CD4-positive, alpha-beta T cell (primary cell): ENCODE data around the gene CLEC14A. TPM values are rescaled to one million over a fixed set of nuclear protein-coding genes. Genes with fewer than 3 reads are reported as not detected.

Experiments used
- ATAC-seq: fragments of 200-7000 bp; cut with Tn5 transposase; one replicate; pipeline ENCODE4 v1.10.0; 2022; ENCODE audit warnings: mild to moderate bottlenecking; ENCODE audit not compliant: poor library complexity
- CTCF ChIA-PET: fragments of 350-600 bp; sonication (Branson Sonifier 250); formaldehyde crosslinking; loops from one replicate; lab custom pipeline; 2021; ENCODE audit warnings: antibody characterized with exemption, inconsistent platforms; lab: Charles Lee
- POLR2A ChIA-PET: fragments of 350-600 bp; sonication (Branson Sonifier 250); formaldehyde crosslinking; loops from one replicate; lab custom pipeline; 2021; ENCODE audit warnings: antibody characterized with exemption, inconsistent platforms; lab: Charles Lee
- DNase-seq, 14 experiments: peaks; one replicate each; pipeline ENCODE4 v3.0.0-alpha.2; 2013 to 2020; ENCODE audit warnings: mixed read lengths in 2 of 14
- H3K27ac ChIP-seq, 2 donors: one replicate each; pipeline versions ENCODE4 v1.5.1 to v1.7.0; 2013; ENCODE audit warnings: low read length in 2 of 2, low read depth in 1 of 2, mild to moderate bottlenecking in 1 of 2
- H3K27me3 ChIP-seq, 2 experiments: 1 replicate in 1 of 2; 2 replicates in 1 of 2; pipeline versions ENCODE4 v1.6.1 to v1.7.0; 2013; ENCODE audit warnings: low read length in 2 of 2, control low read depth in 1 of 2, mild to moderate bottlenecking in 1 of 2, moderate library complexity in 1 of 2; ENCODE audit not compliant: insufficient read depth in 2 of 2, control insufficient read depth in 1 of 2
- H3K36me3 ChIP-seq: one replicate; pipeline ENCODE4 v1.6.1; 2013; ENCODE audit warnings: low read length, control low read depth; ENCODE audit not compliant: insufficient read depth
- H3K4me1 ChIP-seq: one replicate; pipeline ENCODE4 v1.6.1; 2013; ENCODE audit warnings: low read length, control low read depth; ENCODE audit not compliant: insufficient read depth
- H3K4me3 ChIP-seq: one replicate; pipeline ENCODE4 v1.5.1; 2013; ENCODE audit warnings: mild to moderate bottlenecking, low read length, moderate library complexity
- H3K9me3 ChIP-seq, 2 experiments: 1 replicate in 1 of 2; 2 replicates in 1 of 2; pipeline versions ENCODE4 v1.6.1 to v1.7.0; 2013; ENCODE audit warnings: low read length in 2 of 2, mild to moderate bottlenecking in 2 of 2, control low read depth in 1 of 2, moderate library complexity in 1 of 2; ENCODE audit not compliant: control insufficient read depth in 1 of 2, insufficient read depth in 1 of 2
- H3K27ac Mint-ChIP-seq: one replicate; pipeline ENCODE4 v1.8.0; 2020; ENCODE audit warnings: mixed read lengths
- H3K27me3 Mint-ChIP-seq: one replicate; pipeline ENCODE4 v1.8.0; 2021; ENCODE audit warnings: mixed read lengths
- H3K36me3 Mint-ChIP-seq: one replicate; pipeline ENCODE4 v1.8.0; 2021; ENCODE audit warnings: low read depth, mixed read lengths
- H3K4me1 Mint-ChIP-seq: one replicate; pipeline ENCODE4 v1.8.0; 2021; ENCODE audit warnings: low read depth, mixed read lengths
- H3K4me3 Mint-ChIP-seq: one replicate; pipeline ENCODE4 v1.8.0; 2020; ENCODE audit warnings: mild to moderate bottlenecking, mixed read lengths
- H3K9me3 Mint-ChIP-seq: one replicate; pipeline ENCODE4 v1.8.0; 2020; ENCODE audit warnings: mixed read lengths
- CTCF ChIP-seq: fragments of 200-600 bp; IDR thresholded peaks from one replicate; pipeline ENCODE4 v1.8.0; 2022; ENCODE audit warnings: antibody characterized with exemption, mild to moderate bottlenecking
- intact Hi-C, 2 experiments: fragments of 100-400 bp; cut with DNase I in 1 of 2; cut with micrococcal nuclease in 1 of 2; formaldehyde crosslinking; loops; one replicate each; pipeline versions ENCODE4 v1.15.1 to v1.9.0; 2023 to 2025; cut with DNase I, micrococcal nuclease
- total RNA-seq, 174 experiments: library from RNA in 2 of 174; stranded (reverse) in 2 of 174; gene quantifications; one replicate each; pipeline ENCODE4 v1.2.3 and lab custom pipeline; 2021 to 2026

CLEC14A gene
- total RNA-seq, 2 experiments from 2014 or later, result not detected

- Mint-ChIP-seq H3K36me3 (no peaks in the 10 kb centered on the region), H3K4me1 (no peaks in the 10 kb centered on the region), H3K27ac (no peak overlapping the region), H3K9me3 (no peaks in the 10 kb centered on the region), H3K4me3 (no peak overlapping the region), H3K27me3 (no peaks in the 10 kb centered on the region)
- Histone ChIP-seq H3K4me3 (no peak overlapping the region), H3K27ac (no peak overlapping the region), H3K36me3 (no peaks in the 10 kb centered on the region), H3K9me3 (no peaks in the 10 kb centered on the region), H3K4me1 (no peaks in the 10 kb centered on the region), H3K27me3 (no peaks in the 10 kb centered on the region)
- ChIA-PET POLR2A (no interaction called here), CTCF (no interaction called here)
- DNase-seq (no peak), ATAC-seq (no peak)
- intact Hi-C loops, result no loop called here
- TF ChIP-seq CTCF, result no peak
Measured at GRCh38 chr14:38238332-38238731, 17.6 kb downstream of the CLEC14A start.

- no peak overlapping the region for H3K27ac Mint-ChIP-seq
- Histone ChIP-seq H3K36me3 (no peaks in the 10 kb centered on the region), H3K27me3 (no peaks in the 10 kb centered on the region), H3K27ac (no peak overlapping the region), H3K9me3 (no peaks in the 10 kb centered on the region), H3K4me3 (no peak overlapping the region), H3K4me1 (no peaks in the 10 kb centered on the region)
- H3K4me1 Mint-ChIP-seq, result no peaks in the 10 kb centered on the region
- intact Hi-C loops, result no loop called here
- no peaks in the 10 kb centered on the region for H3K9me3 Mint-ChIP-seq
- no peaks in the 10 kb centered on the region for H3K36me3 Mint-ChIP-seq
- ATAC-seq, result no peak
- ChIA-PET CTCF (no interaction called here), POLR2A (no interaction called here)
- no peak for DNase-seq
- no peaks in the 10 kb centered on the region for H3K27me3 Mint-ChIP-seq
- no peak overlapping the region for H3K4me3 Mint-ChIP-seq
- no peak for TF ChIP-seq CTCF
Measured at GRCh38 chr14:38233218-38233617, 22.7 kb downstream of the CLEC14A start.

- ATAC-seq (no peak), DNase-seq (no peak)
- Mint-ChIP-seq H3K4me3 (no peak overlapping the region), H3K27me3 (no peaks in the 10 kb centered on the region), H3K4me1 (no peaks in the 10 kb centered on the region), H3K27ac (no peak overlapping the region), H3K36me3 (no peaks in the 10 kb centered on the region), H3K9me3 (no peaks in the 10 kb centered on the region)
- no peaks in the 10 kb centered on the region for H3K27me3 ChIP-seq
- no peak for TF ChIP-seq CTCF
- ChIA-PET POLR2A (no interaction called here), CTCF (no interaction called here)
- intact Hi-C loops, result no loop called here
- no peak overlapping the region for H3K4me3 ChIP-seq
- no peak overlapping the region for H3K27ac ChIP-seq
- no peaks in the 10 kb centered on the region for H3K9me3 ChIP-seq
- H3K36me3 ChIP-seq, result no peaks in the 10 kb centered on the region
- H3K4me1 ChIP-seq, result no peaks in the 10 kb centered on the region
Measured at GRCh38 chr14:38226366-38226765, 29.5 kb downstream of the CLEC14A start.
